DMS114 treated with DMSO at 0.1 percent for 48 hours (cell line): ENCODE data around the gene BSN.

ENCODE experiments used
- DNase-seq: peaks from one replicate; lab custom pipeline; 2025; ENCODE audit not compliant: unreplicated experiment; lab: John Stamatoyannopoulos, UW

Gene BSN

DNA sequence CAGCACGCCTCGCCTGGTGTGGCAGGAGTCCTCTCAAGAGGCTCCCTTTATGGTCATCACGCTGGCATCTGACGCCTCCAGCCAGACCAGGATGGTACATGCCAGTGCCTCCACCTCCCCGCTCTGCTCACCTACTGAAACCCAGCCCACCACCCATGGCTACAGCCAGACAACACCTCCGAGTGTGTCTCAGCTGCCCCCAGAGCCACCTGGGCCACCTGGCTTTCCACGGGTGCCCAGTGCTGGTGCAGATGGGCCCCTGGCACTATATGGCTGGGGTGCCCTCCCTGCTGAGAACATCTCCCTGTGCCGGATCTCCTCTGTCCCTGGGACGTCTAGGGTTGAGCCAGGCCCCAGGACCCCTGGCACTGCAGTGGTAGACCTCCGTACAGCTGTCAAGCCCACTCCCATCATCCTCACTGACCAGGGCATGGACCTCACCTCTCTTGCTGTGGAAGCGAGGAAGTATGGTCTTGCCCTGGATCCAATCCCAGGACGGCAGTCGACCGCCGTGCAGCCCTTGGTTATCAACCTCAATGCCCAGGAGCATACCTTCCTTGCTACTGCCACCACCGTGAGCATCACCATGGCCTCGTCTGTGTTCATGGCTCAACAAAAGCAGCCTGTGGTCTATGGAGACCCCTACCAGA lies 100.0 kb downstream of the BSN start:
- no peak for DNase-seq

DNA sequence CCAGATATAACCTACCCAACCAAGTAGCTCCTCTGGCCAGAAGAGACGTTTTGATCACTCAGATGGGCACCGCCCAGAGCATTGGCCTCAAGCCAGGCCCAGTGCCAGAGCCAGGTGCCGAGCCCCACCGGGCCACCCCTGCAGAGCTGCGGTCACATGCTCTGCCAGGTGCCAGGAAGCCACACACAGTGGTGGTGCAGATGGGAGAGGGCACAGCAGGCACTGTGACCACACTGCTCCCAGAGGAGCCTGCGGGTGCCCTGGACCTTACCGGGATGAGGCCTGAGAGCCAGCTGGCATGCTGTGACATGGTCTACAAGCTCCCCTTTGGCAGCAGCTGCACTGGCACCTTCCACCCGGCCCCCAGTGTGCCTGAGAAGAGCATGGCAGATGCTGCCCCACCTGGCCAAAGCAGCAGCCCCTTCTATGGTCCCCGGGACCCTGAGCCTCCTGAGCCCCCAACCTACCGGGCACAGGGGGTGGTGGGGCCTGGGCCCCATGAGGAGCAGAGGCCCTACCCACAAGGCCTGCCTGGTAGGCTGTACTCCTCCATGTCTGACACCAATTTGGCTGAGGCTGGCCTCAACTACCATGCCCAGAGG lies 100.8 kb downstream of the BSN start:
- DNase-seq, result no peak

DNA sequence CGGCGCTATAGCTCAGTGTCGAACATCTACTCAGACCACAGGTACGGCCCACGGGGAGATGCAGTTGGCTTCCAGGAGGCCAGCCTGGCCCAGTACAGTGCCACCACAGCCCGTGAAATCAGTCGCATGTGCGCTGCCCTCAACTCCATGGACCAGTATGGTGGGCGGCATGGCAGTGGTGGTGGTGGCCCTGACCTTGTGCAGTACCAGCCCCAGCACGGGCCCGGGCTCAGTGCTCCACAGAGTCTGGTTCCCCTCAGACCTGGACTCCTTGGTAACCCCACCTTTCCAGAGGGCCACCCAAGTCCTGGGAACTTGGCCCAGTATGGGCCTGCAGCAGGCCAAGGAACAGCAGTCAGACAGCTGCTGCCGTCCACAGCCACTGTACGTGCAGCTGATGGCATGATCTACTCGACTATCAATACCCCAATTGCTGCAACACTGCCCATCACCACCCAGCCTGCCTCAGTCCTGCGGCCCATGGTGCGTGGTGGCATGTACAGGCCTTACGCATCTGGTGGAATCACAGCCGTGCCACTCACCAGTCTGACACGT lies 101.5 kb downstream of the BSN start:
- DNase-seq, result no peak

DNA sequence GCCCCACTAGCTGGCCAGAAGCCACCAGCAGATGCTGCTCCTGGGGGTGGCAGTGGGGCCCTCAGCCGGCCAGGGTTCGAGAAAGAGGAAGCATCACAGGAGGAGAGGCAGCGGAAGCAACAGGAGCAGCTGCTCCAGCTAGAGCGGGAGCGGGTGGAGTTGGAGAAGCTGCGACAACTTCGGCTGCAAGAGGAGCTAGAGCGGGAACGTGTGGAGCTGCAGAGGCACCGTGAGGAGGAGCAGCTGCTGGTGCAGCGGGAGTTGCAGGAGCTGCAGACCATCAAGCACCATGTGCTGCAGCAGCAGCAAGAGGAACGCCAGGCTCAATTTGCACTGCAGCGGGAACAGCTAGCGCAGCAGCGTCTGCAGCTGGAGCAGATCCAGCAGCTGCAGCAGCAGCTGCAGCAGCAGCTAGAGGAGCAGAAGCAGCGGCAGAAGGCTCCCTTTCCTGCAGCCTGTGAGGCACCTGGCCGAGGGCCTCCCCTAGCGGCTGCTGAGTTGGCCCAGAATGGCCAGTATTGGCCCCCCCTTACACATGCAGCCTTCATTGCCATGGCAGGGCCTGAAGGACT lies 102.3 kb downstream of the BSN start:
- no peak for DNase-seq

DNA sequence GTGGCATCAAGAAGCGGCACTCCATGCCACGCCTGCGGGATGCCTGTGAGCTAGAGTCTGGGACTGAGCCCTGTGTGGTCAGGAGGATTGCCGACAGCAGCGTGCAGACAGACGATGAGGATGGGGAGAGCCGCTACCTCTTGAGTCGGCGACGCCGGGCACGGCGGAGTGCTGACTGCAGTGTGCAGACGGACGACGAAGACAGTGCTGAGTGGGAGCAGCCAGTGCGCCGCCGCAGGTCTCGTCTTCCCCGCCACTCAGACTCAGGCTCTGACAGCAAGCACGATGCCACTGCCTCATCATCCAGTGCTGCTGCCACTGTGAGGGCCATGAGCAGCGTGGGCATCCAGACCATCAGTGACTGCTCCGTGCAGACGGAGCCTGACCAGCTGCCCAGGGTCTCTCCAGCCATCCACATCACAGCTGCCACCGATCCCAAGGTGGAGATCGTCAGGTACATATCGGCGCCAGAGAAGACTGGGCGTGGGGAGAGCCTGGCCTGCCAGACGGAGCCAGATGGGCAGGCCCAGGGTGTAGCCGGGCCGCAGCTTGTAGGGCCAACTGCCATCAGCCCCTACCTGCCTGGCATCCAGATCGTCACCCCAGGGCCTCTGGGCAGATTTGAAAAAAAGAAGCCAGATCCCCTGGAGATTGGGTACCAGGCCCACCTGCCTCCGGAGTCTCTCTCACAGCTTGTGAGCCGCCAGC lies 103.1 kb downstream of the BSN start:
- no peak for DNase-seq

DNA sequence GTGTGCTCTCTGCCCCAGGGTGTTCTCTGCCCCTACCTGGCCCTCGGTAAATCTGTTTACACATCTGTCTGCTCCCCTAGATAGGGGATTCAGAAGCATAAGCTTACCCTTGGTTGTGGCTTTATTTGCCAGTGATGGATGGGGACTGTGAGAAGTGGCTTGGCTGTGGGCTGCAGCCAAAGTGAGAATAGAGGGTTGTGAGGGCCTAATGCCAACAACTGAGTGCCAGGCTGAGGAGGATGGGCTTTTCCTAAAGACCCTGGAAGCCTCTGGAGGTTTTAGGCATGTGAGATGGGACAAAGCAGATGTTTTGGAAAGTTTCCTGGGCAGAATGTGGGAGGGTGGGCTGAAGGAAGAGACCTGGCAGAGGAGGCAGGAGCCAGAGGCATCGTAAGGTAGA lies 104.4 kb downstream of the BSN start:
- no peak for DNase-seq

DNA sequence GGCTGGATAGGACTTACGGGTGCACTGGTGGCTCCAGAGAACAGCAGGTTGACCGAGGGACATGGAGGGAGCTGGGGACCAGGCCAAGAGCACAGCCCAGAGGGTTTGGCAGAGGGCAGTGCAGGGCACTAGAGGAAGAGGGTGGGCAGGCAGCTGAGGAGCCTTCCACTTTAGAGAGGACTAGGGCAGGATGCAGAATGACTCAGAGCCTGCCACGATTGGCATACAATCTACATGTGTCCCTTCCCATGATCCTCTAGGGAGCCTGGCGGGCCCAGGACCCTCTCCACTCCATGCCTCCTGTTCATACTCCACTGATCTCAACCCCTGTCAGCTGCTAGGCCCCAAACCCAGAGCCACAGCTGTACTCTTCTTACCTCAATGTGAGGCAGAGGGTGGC lies 105.5 kb downstream of the BSN start:
- no peak for DNase-seq

DNA sequence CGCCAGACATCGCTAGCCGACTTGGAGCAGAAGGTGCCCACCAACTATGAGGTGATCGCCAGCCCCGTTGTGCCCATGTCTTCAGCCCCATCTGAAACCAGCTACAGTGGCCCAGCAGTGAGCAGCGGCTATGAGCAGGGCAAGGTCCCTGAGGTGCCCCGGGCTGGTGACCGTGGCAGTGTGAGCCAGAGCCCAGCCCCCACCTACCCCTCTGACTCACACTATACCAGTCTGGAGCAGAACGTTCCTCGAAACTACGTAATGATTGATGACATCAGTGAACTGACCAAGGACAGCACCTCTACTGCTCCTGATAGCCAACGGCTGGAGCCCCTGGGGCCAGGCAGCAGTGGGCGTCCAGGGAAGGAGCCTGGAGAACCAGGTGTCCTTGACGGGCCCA lies 107.0 kb downstream of the BSN start:
- DNase-seq, result no peak

DNA sequence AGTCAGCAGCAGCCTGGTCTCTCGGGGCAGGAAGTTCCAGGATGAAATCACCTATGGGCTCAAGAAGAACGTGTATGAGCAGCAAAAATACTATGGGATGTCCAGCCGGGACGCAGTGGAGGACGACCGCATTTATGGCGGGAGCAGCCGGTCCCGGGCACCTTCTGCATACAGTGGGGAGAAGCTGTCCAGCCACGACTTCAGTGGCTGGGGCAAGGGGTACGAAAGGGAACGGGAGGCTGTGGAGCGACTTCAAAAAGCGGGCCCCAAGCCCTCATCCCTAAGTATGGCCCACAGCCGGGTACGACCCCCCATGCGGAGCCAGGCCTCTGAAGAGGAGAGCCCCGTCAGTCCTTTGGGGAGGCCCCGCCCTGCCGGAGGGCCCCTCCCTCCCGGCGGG lies 107.7 kb downstream of the BSN start:
- DNase-seq, result no peak

DNA sequence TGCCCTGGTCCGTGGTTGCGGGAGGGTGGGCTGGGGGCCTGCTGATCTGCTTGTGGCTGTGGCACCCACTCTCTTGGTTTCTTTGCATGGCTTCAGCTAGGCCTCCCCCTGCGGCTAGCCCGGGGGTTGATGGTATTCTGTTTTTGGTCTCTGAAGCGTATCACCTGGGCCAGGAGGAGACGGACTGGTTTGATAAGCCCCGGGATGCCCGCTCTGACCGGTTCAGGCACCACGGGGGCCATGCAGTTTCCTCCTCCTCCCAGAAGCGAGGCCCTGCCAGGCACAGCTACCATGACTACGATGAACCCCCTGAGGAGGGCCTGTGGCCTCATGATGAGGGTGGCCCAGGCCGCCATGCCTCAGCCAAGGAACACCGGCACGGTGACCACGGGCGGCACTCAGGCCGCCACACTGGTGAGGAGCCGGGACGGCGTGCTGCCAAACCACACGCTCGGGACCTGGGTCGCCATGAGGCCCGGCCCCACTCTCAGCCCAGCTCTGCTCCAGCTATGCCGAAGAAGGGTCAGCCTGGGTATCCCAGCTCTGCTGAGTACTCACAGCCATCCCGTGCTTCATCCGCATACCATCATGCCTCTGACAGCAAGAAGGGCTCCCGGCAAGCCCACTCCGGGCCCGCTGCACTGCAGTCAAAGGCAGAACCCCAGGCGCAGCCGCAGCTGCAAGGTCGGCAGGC lies 108.6 kb downstream of the BSN start:
- DNase-seq, result no peak

DNA sequence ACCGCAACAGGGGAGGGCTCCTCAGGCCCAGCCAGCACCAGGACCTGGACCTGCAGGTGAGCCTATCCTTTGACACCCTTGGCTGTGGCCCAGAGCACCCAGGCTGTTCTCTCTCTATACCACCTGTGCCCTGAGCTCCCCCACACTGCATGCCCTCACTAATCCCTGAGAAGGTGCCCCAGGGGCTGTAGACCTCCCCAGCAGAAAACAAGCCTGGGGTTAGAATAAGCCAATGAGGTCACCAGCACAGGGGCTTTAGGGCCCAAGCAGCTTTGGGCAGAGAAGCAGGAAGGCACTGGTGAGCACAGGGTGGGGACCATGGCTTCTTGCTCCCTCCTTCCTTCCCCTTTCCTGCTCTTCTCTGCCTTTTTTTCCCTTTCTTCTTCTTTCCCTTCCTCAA lies 109.6 kb downstream of the BSN start:
- DNase-seq, result no peak

DNA sequence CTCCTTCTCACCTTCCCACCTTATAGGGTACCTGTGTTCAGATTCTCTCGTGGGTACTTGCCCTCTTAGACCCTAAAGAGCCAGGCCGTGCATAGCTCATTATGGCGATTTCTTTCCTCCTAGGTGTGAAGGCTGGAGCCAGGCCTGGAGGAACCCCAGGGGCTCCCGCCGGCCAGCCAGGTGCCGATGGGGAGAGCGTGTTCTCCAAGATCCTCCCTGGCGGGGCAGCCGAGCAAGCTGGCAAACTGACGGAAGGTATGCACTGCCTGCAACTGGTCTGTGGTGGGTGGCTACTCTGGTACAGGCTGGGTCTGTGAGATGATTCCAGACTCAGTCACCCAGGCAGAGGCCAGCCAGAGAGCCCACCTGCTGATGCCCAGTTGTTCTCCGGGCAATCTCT lies 110.0 kb downstream of the BSN start:
- no peak for DNase-seq

DNA sequence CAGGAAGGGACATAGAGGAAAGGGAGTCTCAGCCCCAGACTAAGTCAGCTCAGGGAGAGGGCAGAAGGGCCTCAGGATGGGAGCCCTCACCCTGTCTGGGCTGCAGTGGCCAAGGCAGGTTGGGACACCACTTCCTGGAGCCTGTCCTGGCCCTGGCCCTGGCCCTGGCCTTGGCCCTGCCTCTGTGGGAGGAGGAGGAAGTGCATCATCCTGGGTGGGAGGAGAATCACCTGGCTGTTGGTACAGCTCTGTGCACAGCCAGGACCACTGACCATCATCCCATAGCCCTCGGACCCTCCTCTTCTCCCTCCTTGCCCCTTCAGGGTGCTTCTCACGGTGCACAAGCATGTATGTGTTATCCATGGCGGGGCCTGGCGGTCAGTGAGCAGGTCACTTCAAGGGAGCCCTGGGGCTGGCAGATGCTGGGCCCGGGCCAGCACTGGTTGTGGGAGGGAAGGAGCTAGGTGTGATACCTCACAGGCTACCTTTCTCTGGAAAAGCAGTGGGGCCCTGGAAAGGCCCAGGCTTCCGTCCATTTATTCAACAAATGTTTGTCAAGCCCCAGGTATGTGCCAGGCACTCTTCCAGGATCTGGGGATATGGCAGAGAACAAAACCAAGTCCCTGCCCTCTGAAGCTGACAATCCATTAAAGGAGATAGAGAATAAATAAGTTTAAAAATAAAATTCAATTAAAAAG lies 111.7 kb downstream of the BSN start:
- DNase-seq, result no peak

DNA sequence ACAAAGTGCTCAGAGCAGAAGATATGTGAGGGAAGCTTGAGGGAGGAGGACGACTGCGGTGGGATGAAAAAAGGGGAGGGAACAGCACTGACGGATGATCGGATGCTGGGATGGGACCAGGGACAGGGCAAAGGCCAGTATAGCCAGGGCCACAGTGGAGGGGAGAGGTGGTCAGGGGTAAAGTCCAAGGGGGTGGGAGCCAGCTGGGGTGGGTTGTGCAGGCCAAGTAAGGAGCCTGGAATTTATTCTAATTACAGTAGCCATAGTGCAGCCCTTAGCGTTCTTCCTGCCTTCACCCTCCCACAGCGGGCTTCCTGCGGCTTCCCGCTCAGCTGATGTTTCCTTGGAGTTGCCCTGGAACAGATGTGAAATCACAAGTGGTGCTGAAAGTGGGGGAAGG lies 112.3 kb downstream of the BSN start:
- DNase-seq, result no peak

DNA sequence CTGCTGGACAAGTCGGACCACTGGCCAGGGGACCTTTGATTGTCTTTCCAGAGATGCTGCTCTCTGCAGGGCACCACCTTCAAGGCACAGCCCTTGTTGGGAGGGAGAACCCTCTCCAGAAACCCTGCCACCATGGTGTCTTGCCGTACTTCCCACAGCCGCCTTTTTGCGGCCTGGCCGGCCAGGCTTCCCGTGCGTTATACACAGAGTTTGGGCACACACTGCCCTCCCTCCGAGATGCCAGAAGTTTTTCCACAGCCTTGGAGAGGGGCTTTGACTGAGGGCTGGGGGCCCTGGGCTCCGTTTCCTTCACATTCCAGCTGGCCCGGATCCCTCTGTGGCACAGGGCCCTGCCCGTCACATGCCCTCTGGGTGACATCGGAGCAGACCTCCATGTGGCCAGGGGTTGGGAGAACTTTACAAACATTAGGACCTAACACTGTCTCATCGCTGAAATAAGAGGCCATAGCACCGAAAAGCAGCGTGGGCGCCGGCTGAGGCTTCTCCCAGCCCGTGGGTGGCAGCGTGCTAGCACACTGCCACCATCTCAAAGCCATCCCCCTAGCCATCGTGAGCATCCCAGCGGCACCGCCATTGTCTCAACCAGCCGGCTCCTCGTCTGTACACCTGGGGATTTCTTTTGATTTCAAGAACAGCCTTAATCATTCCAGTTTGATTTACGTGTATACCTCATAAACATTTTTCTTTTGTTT lies 113.6 kb downstream of the BSN start:
- DNase-seq, result no peak

DNA sequence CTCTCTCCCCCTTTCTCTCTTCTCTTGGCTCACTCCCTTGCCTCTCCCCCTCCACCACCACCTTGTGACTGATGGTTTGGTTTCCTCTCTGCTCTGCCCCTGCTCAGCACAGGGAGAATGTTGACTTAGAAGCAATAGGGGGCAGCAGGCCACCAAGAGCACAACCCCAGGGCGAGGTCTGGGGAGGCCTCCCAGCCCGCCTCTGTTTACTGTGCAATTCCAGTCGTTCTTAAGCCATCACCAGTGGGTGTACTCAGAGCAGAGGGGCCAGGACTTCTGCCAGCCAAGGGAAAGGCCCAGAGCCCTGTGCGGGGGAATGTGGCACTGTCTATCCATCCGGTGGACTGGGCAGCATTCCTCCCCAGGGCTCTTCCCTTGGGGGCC lies 114.1 kb downstream of the BSN start:
- no peak for DNase-seq

DNA sequence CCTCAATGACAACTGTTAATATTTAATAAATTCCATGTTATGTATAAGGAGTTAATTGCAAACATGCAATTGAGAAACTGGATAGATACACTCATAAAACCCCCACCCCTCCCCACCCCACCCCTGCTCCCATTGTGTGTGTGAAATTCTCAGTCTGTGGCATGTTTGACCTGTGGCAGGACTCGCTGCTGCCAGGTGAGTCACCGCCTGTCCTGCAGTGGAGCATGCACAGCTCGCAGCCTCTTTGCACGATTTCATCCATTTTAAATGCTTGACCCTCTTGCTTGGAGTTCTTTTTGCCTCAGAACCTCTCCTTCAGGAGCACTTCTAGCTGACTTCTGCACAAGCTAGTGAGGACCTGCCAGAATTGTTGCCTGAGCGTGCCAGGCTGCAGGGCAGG lies 114.6 kb downstream of the BSN start:
- DNase-seq, result no peak

DNA sequence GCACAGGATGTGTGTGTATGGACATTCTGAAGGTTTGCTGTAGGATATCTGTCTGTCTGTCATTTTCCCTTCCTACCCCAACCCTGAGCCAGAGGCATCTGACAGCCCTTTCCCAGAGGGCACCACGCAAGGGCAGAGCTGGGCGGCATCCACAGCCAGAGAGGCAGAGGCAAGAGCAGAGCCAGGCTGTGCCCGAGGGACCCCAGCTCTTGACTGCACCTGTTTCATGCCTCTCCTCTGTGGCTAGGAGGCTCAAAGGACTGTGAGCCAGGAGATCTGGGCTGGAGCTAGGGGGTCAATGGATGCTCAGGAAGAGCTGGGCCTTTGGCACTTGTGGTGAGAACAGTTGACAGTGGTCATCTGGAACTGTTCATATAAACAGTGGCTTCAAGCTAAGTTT lies 115.1 kb downstream of the BSN start:
- no peak for DNase-seq

DNA sequence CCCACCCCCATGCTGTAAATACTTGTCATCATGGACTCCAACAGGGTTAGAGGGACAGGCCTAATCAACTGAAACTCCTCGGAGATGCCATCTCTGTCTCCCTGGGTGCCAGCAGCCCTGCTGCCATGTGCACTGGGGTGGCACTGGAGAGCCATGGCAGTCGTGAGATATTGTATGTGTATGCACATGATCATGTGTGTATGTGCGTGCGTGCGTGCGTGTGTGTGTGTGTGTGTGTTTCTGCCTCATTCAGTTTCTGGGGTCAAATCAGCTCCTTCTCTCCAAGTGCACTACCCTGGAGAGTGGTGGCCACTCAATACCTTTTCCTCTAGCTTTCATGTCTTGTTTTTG lies 116.6 kb downstream of the BSN start:
- DNase-seq, result no peak
